GM19395 (cell line): Measurements from ENCODE around the gene GALNT18.
A peak's percentile ranks its signal among the peaks of the same experiment; 100 is the strongest.

Experiments used
- ATAC-seq: cut with Tn5 transposase; IDR thresholded peaks from one replicate; pipeline ENCODE4 v1.9.1; 2021; ENCODE audit warnings: mild to moderate bottlenecking, moderate library complexity; ENCODE audit not compliant: unreplicated experiment

The GALNT18 gene

DNA sequence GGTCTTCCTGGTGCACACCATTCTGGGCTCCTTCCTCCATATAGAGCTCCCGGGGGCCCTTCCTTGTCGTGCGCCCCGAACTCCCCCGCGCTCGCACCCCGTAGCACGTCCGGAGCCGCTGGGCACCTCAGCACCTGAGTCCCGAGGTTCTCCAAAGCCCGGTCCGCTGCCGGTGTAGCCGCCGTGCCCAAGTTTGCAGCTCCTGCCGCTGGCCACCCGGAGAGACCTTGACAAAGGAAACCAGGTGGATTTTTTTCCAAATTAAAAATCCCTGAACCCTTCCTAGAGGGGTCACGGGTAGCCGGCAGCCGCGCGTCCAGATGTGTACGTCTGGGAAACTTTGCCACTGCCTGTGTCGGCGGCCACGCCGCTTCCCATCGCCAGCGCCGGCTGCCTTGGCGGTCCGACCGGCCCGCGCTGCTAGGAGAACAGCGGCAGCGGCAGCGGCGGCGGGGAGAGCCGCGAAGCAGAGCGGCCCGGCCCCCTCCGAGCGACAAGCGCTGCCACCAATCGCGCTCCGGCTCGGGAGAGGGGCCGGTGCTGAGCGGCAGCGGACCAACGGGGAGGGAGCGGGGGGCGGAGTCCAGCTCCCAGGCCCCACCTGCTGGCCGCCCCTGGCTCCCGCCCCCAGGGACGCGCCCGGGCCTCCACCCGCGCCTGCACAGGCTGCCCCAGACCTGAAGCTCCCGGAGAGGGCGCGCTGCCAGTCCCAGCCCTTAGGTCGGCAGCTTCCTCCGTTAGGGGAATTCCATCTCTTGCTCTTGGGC lies at the start of gene GALNT18:
Gene GALNT18 (minus strand): TSS at position 433 of the 767 bp plus-strand sequence.
- ATAC-seq: peak; percentile 84

DNA sequence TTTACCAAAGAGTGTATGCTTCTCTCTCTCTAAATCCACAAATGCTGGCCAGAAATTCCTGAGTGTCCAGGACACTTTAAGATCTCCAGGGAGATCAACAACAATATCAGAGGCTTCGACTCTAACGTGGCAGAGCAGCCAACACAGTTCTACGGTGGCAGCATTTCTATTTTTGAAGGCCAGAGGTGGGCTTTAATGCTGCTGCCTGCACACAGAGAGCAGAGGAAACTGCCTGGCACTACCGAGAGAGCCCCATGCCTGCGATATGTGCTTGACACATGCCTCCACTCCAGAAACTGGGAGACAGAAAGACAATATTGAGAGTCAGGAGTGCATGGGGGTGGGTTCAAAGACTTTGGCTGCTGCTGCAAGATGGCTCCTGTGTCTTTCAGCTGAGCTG lies 48.8 kb upstream of the GALNT18 start:
- no peak for ATAC-seq

DNA sequence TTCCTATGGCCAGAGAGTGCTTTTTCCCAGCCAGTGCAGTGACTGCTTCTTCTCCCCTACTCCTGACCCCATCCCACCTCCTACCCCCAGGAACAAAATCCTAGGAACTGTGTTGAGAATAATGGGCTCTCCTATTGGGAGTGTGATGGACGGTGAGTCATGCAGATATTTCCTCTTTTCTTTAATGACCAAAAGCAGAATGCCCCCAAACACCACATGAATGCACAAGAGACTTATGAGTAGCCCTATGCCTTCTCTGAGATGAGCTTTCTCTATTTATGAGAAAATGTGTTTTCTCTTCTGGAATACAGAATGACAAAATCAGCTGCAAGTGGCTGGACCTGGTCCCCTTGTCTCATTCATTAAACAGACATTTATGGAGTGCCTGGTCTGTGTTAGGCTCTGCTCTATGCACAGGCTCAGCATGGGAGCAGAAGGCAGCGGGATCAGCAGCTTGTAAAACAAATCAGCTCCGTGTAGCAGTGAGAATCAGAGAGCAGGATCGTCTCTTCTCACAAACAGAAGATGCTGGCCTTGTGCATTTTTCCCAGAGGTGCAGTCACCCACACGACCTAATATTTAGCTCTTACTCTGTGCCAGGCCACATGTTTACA lies 47.5 kb upstream of the GALNT18 start:
- ATAC-seq: no peak

DNA sequence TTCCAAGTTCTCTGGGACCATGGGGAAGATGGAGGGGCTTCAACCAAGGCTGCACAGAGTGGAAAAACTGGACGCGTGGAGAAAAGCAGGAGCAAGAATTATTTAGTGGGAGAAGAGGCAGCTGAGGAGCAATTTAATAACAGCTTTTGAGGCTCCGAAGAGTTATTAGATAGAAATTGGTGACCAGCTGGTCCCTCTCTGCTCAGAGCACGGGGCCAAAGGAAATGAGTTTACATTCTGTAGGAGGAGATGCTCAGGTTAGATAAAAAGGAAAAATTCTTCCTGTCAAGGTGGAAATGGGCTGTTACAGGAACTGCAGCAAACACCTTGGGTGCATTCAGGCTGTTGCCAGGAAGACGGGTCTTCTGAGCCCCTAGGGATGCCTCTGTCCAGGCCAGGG lies 47.0 kb upstream of the GALNT18 start:
- no peak for ATAC-seq

DNA sequence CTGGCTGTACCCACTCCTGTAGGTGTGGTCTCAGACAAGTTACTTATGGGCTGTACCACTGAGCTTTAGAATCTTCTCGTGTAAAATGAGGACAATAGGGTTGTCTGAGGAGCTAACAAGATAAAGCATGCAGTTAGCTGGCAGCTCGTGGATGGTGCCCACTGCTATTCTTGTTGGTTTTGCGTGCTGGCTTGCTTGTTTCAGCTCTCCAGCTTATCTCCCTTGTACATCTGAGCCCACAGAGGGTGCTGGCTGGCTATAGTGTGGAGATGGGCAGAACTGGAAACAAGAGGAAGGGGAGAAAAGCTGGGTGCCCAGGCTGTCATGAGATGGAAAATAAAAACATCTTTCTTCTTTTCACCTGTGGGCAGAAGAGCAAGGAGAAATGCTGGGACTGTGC lies 46.5 kb upstream of the GALNT18 start:
- no peak for ATAC-seq

DNA sequence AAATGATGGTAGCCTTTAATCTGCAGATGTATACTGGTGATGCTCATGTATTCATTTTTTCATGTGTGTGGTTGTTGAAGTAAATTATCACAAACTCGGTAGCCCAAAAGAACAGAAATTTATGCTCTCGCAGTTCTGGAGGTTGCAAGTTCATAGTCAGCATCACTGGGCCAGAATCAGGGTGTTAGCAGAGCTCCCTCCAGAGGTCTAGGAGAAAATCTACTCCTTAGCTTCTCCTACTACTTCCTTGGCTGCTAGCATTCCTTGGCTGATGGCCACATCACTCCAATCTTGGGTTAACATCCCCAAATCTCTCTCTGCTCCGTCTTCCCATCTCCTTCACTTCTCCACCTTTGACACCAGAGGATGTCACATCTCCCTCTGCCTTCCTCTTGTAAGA lies 45.3 kb upstream of the GALNT18 start:
- no peak for ATAC-seq

DNA sequence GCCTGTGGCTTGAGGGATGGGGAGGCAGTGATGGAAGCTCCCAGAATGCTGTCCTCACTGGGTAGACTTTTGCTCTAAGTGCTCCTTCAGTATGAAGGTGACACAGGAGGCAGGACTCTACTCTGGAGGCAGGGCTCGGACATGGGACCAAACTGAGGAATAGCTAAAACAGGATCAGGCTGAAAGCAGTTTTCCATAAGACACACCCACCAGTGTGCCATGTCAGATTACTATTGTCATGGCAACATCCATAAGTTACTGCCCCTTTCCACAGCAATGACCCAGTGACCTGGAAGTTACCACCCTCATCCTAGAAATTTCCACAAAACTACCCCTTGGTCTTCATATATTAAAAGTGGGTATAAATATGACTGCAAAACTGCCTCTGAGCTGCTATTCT lies 43.6 kb upstream of the GALNT18 start:
- no peak for ATAC-seq

DNA sequence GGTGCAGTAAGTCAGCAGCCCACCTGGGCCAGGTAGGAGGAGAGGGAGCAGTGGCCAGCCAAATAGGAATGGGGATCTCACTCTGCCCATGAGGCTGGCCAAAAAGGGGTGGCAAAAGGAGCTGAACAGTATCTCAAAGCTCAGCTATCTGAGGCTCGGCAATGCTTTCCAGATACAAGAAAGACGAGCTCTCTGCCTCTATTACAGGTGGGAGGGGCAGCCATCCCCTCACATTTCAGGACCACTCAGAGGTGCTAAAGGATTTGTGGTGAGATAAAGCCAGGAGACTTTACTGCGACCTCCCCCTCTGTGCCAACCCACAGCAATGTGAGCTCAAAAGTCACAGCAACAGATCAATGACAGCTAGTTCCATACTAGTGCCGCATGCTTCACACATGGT lies 42.1 kb upstream of the GALNT18 start:
- no peak for ATAC-seq

DNA sequence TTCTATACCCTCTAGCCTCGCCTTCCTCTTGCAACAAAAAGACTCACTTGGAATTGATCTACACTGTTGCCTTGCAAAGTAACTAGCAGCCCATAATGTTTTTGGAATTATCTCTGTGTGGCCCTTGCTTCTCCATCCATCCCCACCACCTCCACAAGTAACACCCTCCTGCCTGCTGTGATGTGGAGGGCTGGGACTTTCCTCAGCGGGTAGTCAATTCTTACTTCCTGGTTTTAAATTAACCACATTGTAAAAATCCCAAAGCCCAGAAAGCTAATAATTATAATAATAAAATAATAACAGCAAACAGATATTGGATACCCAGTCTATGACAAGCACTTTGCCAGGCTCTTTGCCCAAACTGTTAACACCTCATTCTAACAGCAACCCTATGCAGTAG lies 40.8 kb upstream of the GALNT18 start:
- no peak for ATAC-seq

DNA sequence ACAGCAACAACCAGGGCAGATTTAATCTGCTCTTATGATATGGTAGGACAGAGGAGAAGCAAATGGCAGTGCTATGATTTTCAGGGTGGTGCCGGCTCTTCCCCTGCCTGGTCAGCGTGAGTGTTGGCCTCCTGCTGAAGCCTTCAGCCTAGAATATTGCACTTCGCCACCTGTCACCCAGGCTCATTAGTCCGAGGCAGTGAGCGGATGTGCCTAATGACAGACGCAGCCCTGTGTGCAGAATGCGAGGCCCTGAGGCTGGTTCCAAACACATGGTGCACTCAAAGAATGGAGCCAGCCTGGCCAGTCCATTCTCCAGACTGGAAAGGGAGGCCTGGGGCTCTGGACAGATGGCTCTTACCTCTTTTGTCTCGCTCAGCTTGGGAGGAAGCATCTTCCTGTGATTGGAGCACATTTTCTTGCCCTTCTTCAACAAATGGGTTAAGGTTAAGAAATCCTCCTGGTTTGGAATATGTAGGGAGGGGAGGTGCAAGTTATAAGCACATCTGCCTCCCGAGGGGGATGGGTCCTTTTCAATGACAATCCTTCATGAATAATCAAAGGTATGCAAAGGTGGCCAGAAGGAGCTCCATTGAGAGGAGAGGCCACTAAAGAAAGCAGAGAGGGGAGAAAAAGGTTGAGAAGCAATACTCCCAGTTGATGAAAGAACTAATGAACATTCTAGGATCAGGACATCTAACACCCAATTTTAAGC lies 39.7 kb upstream of the GALNT18 start:
- no peak for ATAC-seq

DNA sequence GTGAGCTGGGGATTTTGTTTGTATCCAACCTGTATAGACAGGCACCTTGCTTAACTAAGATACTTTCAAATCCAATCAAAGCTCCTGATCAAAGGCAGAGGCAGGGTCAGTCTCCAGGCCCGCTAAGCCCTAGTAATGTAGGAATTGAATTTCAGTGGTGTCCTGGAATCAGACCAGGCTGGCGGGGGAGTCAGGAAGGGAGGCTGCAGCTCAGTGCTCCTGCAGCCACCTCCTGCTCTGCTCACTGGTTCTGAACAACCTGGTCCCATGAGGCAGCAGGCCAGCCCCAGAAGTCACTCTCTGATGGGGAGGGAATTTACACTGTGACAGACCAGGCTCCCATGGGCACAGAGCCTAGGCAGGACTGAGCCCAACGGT lies 38.5 kb upstream of the GALNT18 start:
- no peak for ATAC-seq

DNA sequence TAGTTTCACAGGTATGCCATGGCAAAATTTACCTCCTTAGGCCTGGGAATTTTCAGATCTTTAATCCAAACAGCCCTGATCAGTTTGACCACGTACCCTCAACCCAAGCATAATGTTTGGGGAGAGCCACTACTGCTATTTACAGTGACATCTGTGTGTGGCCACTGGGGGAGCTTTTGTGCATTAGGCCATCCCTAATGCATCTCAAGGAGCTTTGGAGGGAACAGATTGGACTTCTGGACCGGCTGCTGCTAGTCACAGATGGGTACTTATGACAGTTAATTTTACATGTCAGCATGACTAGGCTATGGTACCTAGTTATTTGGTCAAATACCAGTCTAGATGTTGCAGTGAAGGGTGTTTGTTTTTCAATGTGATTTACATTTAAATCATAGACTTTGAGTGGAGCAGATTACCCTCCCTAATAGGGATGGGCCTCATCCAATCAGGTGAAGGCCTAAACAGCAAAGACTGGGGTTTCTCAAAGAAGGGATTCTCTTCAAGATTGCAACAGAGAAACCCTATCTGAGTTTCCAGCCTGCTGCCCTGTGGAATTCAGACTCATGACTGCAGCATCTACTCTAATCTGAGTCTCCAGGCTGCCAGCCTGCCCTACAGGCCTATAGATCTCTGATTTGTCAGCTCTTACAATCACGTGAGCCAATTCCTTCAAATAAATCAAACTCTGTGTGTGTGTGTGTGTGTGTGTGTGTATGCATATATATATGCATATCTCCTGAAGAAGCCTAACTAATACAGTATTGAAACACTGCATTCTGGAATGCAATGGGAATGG lies 38.0 kb upstream of the GALNT18 start:
- no peak for ATAC-seq

DNA sequence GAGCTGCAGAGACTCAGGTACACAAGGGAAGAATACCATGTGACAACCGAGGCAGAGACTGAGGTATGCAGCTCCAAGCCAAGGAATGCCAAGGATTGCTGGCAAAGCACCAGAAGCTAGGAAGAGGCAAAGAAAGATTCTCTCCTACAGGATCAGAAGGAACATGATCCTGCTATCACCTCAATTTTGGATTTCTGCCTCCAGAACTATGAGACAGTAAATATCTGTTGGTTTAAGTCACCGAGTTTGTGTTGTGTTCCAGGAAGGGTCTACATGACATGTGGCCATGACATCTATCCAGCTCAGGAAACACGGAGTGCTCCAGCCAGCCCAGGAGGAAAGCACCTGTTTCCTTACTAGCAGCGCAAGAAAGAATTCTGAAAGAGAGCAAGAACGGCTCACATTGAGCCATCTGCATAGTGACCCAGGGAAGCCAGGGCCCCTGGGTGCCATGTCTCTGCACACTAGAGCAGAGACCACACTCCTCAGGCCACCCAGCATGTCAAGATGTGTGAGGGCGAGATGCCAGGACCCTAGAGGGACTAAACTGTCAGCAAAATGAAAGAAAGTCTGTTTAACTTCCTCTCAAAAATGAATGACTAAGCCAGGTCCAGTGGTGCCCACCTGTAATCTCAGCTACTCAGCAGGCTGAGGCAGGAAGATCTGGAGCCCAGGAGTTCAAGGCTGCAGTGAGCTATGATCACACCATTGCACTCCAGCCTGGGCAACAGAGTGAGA lies 35.6 kb upstream of the GALNT18 start:
- ATAC-seq: no peak

DNA sequence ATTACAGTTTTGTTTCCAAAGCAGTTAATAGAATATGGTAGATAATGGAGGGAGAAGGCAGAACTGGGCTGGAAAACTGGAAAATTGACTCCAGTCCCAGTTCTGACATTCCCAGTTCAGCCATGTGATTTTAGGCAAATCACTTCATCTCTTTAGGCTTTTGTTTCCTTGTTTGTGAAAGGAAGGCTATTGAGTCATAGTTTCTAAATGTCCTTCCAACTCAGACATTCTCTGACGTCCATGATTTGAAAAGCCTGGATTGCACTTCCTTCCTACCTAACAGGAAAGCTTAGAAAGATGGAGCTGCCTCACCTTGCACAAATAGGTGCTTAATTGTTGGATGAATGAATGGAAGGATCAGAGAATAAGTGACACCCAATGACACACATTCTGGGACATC lies 19.8 kb upstream of the GALNT18 start:
- no peak for ATAC-seq

DNA sequence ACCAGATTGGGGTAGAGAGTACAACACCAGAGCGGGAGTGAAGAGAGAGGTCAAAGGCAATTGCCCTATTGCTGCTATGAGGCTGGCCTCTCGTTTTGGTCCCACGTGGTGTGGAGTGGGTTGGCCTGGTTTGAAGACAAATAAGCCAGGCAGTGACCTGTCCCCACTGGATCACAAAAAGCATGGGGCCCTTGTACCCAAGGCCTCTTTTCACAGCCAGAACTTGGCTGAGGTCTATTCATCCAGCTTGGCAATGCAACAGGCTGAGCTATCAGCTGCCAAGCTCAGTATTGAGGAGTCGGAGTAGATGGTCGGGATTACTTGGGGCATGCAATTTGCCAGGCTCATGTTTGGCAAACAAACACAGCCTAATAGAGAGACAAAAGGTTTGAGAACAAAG lies 19.2 kb upstream of the GALNT18 start:
- no peak for ATAC-seq

DNA sequence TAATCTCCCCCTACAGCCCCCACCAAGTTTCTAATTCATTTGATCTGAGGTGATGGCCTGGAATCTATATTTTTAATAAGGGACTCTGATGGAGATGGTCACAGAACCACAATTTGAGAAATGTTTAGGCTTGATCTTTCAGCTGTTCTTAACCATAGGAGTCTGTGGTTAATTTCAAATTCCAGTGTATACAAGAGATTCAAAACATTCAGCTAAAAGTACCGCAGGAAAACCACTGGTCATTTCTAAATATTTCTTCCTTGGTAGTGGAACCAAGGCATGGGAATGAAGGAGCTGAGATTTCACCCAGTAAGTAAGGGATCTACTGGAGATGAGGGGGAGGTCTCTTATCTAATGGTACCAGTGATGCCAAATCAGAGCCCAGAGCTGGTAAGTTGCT lies 18.3 kb upstream of the GALNT18 start:
- no peak for ATAC-seq

DNA sequence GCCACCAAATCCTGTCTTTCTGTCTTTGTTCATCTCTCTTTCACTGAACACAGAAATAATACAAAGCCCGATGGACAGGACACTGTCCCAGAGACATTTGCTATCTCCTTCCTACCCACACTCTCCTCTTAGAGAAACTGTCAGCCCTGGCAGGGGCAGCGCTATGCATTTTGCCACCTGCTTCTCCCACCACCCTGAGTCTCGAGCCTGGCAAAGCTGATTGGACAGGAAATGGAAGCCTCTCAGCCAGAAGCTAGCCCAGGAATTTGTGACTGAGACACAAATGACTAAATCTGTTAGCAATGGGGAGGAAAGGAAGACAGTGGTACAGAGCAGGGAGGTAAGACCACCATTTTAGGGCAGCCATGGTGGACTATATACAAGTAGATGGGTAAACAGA lies 14.9 kb upstream of the GALNT18 start:
- ATAC-seq: no peak

DNA sequence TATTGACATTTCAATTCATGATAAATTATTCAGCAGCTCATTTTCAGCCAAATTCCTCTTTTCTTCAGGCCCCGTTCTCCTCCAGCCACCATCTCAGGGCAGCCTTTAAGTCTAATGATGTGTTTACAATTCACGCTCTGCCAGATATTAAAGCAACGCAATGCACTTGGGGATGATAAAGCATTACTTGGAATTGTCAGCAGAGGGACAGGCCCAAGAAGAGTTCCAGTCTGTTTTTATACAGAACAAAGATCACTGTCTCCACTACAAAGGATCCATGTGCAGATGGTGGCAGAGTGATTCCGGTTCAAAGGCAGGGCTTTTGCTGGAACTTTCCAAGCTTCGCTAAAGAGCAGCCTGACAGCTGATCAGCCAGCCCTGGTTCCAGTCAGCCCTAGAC lies 13.6 kb upstream of the GALNT18 start:
- no peak for ATAC-seq

DNA sequence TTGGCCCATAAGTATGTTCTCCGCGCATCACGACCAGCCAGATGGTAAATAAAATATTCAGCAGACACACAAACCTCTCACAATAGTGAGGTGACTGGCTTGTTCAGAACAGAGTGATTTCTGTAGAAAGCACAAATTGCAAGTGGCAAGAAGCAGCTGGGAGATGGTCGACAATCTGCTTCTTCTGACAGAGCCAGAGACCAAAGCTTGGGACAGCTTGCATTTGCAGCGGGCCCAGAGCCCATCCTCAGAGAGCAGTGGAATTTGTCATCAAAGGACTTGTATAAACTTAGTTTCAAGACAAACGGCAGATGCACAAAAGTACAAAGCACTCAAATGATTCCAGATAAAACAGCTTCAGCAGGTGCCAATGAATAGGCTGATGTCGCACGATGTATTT lies 7.6 kb upstream of the GALNT18 start:
- ATAC-seq: no peak

DNA sequence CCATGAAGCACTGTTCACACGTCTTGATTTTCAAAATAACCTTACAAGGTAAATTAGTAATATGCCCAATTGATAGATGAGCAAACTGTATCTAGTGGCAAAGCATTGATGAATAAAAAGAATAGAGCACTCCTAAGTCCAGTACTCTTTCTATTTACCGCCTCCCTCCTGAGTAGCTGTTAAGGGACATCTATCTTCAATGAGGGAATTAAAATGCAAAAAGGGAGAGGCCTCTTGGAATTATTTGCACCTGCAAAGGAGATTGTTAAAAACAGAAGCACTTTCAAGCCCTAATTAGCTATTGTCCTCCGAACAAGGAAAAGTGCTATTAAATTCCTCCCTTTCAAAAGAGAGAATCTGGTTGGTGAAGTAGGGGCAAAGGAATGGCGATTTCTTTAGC lies 6.8 kb upstream of the GALNT18 start:
- ATAC-seq: no peak

DNA sequence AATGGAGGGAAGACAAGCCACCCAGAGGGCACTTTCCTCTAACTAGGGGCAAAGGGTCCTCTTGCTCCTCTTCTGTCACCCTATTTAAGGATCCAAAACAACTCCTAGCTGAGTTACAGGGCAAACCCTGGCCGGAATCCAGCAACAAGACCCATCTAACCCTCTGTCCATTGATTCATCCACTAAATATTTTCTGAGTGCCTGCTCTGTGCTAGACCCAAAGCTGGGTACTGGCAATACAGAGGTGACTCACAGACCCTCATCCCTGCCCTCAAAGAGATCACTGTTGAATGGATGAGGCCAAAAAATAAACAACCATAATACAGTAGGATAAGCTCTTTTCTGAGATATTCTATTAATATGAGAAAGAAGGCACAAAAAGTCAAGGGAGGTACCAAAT lies 4.3 kb upstream of the GALNT18 start:
- ATAC-seq: no peak
